Peyer's patch (tissue), 4 donors: Measurements from ENCODE around the gene NR1D1. TPM values are rescaled to one million over a fixed set of nuclear protein-coding genes. Genes with fewer than 3 reads are reported as not detected.

ENCODE experiments used
- DNase-seq, 3 donors: peaks; one replicate each; pipeline ENCODE4 v3.0.0-alpha.2; 2017 to 2019
- H3K27ac ChIP-seq, 4 donors: fragments of 200-600 bp; sonication (generic); one replicate each; pipeline ENCODE4 v1.5.1; 2016 to 2019
- H3K27me3 ChIP-seq, 2 donors: fragments of 200-600 bp; sonication (generic); one replicate each; pipeline ENCODE4 v1.5.1; 2019
- H3K36me3 ChIP-seq, 3 donors: fragments of 200-600 bp; sonication (generic); one replicate each; pipeline ENCODE4 v1.5.1; 2016 to 2019
- H3K4me1 ChIP-seq, 4 donors: fragments of 200-600 bp; sonication (generic); one replicate each; pipeline ENCODE4 v1.5.1; 2016 to 2019
- H3K4me3 ChIP-seq, 4 donors: fragments of 200-600 bp; sonication (generic); 1 replicate in 3 of 4; 2 replicates in 1 of 4; pipeline ENCODE4 v1.5.1; 2016 to 2019; ENCODE audit warnings: mild to moderate bottlenecking in 1 of 4
- H3K9me3 ChIP-seq, 4 donors: fragments of 200-600 bp; sonication (generic); one replicate each; pipeline ENCODE4 v1.5.1; 2016 to 2019; ENCODE audit warnings: mild to moderate bottlenecking in 1 of 4
- POLR2A ChIP-seq, 2 donors: fragments of 450-650 bp; IDR thresholded peaks; one replicate each; pipeline ENCODE4 v1.5.1; 2017; ENCODE audit warnings: antibody characterized with exemption in 2 of 2, mild to moderate bottlenecking in 2 of 2, moderate library complexity in 2 of 2
- total RNA-seq, 4 donors: library from RNA; depleted of rRNA; stranded (reverse); fragments of >200 nt; gene quantifications; one replicate each; pipeline ENCODE4 v1.1.0, GENCODE V29; 2016
- TF ChIP-seq, protein P1 (sequence below), 6 experiments: fragments of 450-650 bp in 4 of 6; fragments of 200-600 bp in 2 of 6; sonication (generic) in 1 of 6; IDR thresholded peaks; one replicate each; pipeline ENCODE4 v1.5.1; 2017 to 2019; ENCODE audit warnings: antibody characterized with exemption in 6 of 6, mild to moderate bottlenecking in 3 of 6, moderate library complexity in 1 of 6

The NR1D1 gene
- total RNA-seq, 4 donors from 2014 or later, result 13.2 to 38.8 (median 18.9) TPM

DNA sequence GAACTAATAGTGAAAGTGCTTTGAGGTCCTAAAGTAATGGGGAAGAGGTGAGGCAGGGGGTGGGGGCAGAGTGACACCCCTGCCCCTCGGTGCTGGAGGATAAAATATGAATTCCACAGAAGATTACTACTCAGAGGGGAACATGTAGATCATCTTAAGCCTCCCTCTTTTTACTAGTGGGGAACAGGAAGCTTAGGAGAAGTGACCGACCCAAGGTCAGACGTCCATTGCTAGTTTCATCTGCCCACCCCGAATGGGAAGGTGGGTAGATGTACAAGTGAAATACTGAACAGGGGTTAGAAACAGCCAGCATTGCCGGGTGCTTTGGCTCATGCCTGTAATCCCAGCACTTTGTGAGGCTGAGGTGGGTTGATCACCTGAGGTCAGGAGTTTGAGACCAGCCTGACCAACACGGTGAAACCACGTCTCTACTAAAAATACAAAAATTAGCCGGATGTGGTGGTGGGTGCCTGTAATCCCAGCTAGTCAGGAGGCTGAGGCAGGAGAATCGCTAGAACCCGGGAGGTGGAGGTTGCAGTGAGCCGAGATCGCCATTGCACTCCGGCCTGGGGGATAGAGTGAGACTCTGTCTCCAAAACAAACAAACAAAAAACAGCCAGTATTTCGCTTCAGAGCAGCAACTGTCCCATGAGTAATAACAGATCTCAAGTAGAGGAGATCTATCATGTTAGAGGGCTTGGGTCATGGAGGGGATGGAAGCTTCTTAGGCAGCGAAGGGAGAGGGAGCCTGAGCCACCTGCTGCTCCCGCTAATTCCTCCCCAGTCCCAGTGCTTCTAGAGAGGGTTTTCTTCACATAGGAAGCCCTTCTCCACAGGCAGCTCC, 1.2 kb upstream of the NR1D1 start:
- Histone ChIP-seq H3K4me3 (peak overlapping the region in 2 of 4 donors; percentile 79 to 80), H3K27me3 (no peaks in the 10 kb centered on the region), H3K9me3 (peaks cover 0 to 3% (median 0%) of the 10 kb centered on the region in 4 donors), H3K4me1 (peaks cover 21 to 78% (median 27%) of the 10 kb centered on the region in 4 donors), H3K27ac (peak overlapping the region; percentile 93 to 99 (median 96)), H3K36me3 (peaks cover 0 to 11% (median 0%) of the 10 kb centered on the region in 3 donors)
- DNase-seq, result no peak
- TF ChIP-seq POLR2A (IDR thresholded peaks at IDR 0.05), result no peak
- TF ChIP-seq, protein P1, sequence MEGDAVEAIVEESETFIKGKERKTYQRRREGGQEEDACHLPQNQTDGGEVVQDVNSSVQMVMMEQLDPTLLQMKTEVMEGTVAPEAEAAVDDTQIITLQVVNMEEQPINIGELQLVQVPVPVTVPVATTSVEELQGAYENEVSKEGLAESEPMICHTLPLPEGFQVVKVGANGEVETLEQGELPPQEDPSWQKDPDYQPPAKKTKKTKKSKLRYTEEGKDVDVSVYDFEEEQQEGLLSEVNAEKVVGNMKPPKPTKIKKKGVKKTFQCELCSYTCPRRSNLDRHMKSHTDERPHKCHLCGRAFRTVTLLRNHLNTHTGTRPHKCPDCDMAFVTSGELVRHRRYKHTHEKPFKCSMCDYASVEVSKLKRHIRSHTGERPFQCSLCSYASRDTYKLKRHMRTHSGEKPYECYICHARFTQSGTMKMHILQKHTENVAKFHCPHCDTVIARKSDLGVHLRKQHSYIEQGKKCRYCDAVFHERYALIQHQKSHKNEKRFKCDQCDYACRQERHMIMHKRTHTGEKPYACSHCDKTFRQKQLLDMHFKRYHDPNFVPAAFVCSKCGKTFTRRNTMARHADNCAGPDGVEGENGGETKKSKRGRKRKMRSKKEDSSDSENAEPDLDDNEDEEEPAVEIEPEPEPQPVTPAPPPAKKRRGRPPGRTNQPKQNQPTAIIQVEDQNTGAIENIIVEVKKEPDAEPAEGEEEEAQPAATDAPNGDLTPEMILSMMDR (IDR thresholded peaks at IDR 0.05), result no peak

DNA sequence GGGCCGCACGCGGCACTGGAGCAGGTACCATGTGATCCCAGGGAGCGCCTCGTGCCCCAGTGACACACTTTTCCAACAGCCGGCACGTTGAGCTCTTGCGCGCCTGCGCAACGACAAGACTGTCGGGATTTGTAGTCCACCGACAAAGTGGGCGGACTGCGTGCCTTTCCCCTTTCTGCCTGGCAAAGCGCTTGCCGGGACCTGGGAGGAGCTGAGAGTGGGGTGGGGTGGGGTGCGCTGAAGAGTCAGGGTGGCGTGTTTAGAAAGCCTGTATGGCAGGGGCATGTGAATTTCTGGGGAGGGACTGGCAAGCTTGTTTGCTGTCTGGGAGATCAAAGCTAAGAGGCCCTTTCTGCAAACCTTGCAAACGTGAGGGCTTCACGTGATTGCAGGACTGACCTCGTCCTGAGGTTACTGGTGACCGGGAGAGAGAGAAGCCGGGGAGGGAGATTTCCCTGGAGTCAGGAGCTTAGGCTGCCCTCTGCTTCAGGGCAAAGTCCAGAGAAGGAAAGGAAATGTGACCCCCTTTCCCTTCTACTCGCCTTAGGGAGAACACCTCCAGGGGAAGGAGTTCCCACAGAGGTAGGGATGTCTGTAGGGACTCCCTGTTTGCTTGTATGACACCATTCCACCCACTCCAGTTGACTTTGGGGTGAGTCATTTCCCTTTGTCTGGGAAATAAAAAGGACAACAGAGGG, 429 bp upstream of the NR1D1 start:
- Histone ChIP-seq H3K36me3 (peaks cover 0 to 18% (median 0%) of the 10 kb centered on the region in 3 donors), H3K4me1 (peaks cover 21 to 78% (median 32%) of the 10 kb centered on the region in 4 donors), H3K9me3 (peaks cover 0 to 3% (median 0%) of the 10 kb centered on the region in 4 donors), H3K27me3 (no peaks in the 10 kb centered on the region), H3K27ac (peak overlapping the region; percentile 93 to 99 (median 96)), H3K4me3 (peak overlapping the region; percentile 64 to 80 (median 75))
- TF ChIP-seq, protein P1 (IDR thresholded peaks at IDR 0.05), result no peak
- TF ChIP-seq POLR2A (IDR thresholded peaks at IDR 0.05), result no peak
- DNase-seq, result peak; percentile 91 to 99 (median 98)

DNA sequence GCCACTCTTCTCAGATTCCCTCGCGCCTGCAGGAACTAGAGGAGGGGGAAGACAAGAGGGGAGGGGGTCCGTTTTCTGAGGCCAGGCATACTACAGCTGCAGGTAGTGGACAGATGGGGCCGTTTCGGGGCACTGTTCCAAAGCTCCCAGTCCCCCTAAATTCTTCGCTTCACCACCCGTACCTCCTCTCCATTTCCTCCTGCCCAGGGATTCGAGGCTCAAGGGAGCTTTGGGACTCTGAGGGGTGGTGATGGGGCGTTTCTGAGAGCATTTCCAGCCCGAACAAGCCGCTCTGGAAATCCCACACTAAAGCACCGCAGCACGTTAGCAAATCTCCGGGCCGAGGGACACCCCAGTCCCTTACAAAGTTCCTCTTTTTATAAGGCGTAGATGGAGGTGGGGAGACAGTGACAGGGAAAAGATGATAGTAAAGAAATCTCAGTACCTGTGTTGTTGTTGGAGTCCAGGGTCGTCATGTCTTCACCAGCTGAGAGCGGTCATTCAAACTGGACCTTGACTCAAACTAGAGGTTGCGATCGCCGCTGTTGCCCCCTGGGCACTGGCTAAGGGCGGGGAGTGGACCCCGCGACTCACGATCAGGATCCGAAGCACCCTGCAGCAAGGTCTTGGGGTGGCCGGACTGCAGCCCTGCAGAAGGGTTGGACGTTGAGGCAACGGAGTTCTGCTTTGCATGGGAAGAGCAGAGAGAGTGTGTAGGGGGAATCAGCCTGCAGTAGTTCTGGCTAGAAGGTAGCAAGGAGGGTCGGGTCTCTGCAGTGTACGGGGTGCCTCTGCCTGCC, 570 bp downstream of the NR1D1 start:
- H3K4me3 ChIP-seq, result peak overlapping the region; percentile 64 to 80 (median 75)
- peaks cover 0 to 28% (median 0%) of the 10 kb centered on the region in 3 donors for H3K36me3 ChIP-seq
- DNase-seq, result no peak
- H3K4me1 ChIP-seq, result peaks cover 21 to 78% (median 39%) of the 10 kb centered on the region in 4 donors
- peak overlapping the region; percentile 93 to 99 (median 96) for H3K27ac ChIP-seq
- peaks cover 0 to 3% (median 0%) of the 10 kb centered on the region in 4 donors for H3K9me3 ChIP-seq
- TF ChIP-seq POLR2A (IDR thresholded peaks at IDR 0.05), result no peak
- TF ChIP-seq, protein P1 (IDR thresholded peaks at IDR 0.05), result no peak
- H3K27me3 ChIP-seq, result no peaks in the 10 kb centered on the region

DNA sequence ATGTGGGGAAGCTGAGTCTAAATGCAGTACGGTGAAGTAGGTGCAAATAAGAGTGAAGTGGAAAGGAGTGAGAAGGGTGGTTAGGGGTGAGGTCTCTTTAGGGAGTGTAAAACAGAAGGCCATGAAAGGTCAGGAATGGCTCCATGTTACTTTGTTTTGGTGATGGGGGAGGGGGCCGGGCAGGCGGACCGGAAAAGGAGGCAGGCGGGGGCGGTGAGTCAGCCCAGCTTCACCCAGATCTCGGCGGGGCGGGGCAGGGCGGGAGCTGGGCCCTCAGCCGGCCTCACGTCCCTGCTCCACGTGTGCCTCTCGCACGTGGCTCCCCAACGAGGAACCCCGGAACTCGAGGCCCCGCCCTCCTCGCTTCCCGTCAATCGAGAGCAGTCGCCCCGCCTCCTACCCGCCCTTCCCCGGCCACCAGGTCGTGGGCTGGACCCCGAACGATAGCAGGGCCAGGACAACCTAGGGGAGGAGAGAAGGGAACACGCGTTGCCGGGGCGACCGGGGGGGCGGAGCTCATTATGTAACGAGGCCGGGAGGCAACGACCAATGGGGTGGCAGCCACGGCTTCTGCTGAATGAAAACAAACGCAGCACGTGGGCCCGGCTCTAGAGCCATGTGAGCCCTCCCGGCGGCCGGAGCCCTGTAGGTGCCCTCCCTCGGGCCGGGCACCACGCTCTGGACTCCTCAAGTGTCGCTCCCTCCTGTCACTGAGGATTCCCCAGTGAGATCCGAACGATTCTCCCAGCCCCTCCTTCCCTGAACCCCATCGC, 1.4 kb downstream of the NR1D1 start:
- peaks cover 0 to 36% (median 0%) of the 10 kb centered on the region in 3 donors for H3K36me3 ChIP-seq
- peak overlapping the region; percentile 93 to 99 (median 96) for H3K27ac ChIP-seq
- peaks cover 21 to 78% (median 39%) of the 10 kb centered on the region in 4 donors for H3K4me1 ChIP-seq
- H3K4me3 ChIP-seq, result peak overlapping the region; percentile 64 to 80 (median 75)
- peak; percentile 100 for DNase-seq
- peaks cover 0 to 3% (median 0%) of the 10 kb centered on the region in 4 donors for H3K9me3 ChIP-seq
- peak; percentile 87 to 93 for TF ChIP-seq POLR2A (IDR thresholded peaks at IDR 0.05)
- TF ChIP-seq, protein P1 (IDR thresholded peaks at IDR 0.05), result peak in 1 of 6 experiments; percentile 2
- H3K27me3 ChIP-seq, result no peaks in the 10 kb centered on the region
